Measurements from ENCODE around the gene IFNK.

Gene IFNK

GRCh38 chr9:27528886-27529315 is 4.8 kb downstream of the IFNK start:
- no peak for TF ChIP-seq CTCF (IDR thresholded peaks at IDR 0.05)

- peak; percentile 89 for TF ChIP-seq CTCF (IDR thresholded peaks at IDR 0.05)
Measured at GRCh38 chr9:27529316-27530278, 5.5 kb downstream of the IFNK start, which contains the start of gene MOB3B. Gene MOB3B, minus strand, starts transcription at chr9:27529814. Its CDS starts 74,264 bp downstream, at chr9:27455550.

- no peak for TF ChIP-seq CTCF (IDR thresholded peaks at IDR 0.05)
Measured at GRCh38 chr9:27530915-27531755, 7.0 kb downstream of the IFNK start.

- no peak for TF ChIP-seq CTCF (IDR thresholded peaks at IDR 0.05)
Measured at GRCh38 chr9:27532046-27532445, 8.0 kb downstream of the IFNK start.

- no peak for TF ChIP-seq CTCF (IDR thresholded peaks at IDR 0.05)
Measured at GRCh38 chr9:27533311-27533710, 9.2 kb downstream of the IFNK start.

GRCh38 chr9:27534131-27534530 is 10.0 kb downstream of the IFNK start:
- no peak for TF ChIP-seq CTCF (IDR thresholded peaks at IDR 0.05)

- TF ChIP-seq CTCF (IDR thresholded peaks at IDR 0.05), result no peak
Measured at GRCh38 chr9:27534658-27535209, 10.6 kb downstream of the IFNK start.
